A549 treated with dexamethasone at 1 μM for 4 hours (cell line): ENCODE results near the gene UBE2K. TPM values are rescaled to one million over a fixed set of nuclear protein-coding genes. Genes with fewer than 3 reads are reported as not detected.

Source experiments
- total RNA-seq: library from RNA; stranded (reverse); fragments of 200-300 nt; extraction: Qiagen RNA extraction; gene quantifications from 5 replicates; pipeline ENCODE4 v1.2.3, GENCODE V29; 2022

The UBE2K gene
- total RNA-seq = 69.8 to 84.2 TPM (median 75.5 TPM) in 5 replicates

GRCh38 chr4:39697740-39698423 is at the start of gene UBE2K:
Gene UBE2K (plus strand): TSS chr4:39698136. CDS start chr4:39698328, 192 bp downstream.

Other genes starting within 250 kb of the UBE2K start
- 862 to 1,638 TPM (median 886 TPM) in 5 replicates for gene RPL9, start 239.2 kb upstream of the UBE2K start, total RNA-seq
- 9.6 to 11.6 TPM (median 11.4 TPM) in 5 replicates for gene LIAS, start 239.1 kb upstream of the UBE2K start, total RNA-seq
- gene UGDH, start 170.7 kb upstream of the UBE2K start, total RNA-seq = 216 to 254 TPM (median 220 TPM) in 5 replicates
- gene SMIM14, start 59.3 kb upstream of the UBE2K start, total RNA-seq = 11.3 to 15.0 TPM (median 12.6 TPM) in 5 replicates